Measurements from ENCODE around the gene CEMP1. TPM values are rescaled to one million over a fixed set of nuclear protein-coding genes. Genes with fewer than 3 reads are reported as not detected.

CEMP1 gene
- total RNA-seq, 1 donor from 2014 or later: not detected

DNA sequence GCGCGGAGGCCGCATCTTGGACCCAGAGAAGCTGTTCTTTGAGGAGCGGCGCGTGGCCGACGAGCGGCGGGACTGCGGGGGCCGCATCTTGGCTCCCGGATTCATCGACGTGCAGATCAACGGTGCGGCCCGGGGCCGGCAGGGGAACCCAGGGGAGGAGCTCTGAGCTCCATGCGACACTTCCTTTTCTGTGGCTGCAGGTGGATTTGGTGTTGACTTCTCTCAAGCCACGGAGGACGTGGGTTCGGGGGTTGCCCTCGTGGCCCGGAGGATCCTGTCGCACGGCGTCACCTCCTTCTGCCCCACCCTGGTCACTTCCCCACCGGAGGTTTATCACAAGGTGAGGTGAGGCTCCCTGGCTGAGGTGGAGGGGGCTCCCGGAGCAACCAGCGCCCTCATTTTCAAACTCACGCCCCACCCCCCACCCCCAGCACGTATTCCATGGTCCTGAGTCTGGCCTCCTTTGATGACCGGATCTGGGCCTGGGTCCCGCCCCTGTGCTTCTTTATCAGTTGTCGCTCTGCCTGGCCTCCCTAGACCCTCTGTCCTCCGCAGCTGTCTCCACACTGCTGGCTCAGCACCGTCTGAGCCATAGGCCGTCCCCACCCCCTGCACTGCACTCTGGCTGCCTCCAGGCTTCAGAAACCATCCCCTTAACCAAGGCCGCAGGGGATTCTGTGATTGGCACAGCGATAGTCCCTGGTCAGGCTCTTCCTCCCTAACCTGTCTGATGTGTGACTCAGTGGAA is 10.2 kb downstream of the CEMP1 start:
- intact Hi-C loops (cut with micrococcal nuclease): loop anchor here (1.0 kb wide), 1 partner anchor 11 kb away; no protein-coding TSS in a partner anchor

DNA sequence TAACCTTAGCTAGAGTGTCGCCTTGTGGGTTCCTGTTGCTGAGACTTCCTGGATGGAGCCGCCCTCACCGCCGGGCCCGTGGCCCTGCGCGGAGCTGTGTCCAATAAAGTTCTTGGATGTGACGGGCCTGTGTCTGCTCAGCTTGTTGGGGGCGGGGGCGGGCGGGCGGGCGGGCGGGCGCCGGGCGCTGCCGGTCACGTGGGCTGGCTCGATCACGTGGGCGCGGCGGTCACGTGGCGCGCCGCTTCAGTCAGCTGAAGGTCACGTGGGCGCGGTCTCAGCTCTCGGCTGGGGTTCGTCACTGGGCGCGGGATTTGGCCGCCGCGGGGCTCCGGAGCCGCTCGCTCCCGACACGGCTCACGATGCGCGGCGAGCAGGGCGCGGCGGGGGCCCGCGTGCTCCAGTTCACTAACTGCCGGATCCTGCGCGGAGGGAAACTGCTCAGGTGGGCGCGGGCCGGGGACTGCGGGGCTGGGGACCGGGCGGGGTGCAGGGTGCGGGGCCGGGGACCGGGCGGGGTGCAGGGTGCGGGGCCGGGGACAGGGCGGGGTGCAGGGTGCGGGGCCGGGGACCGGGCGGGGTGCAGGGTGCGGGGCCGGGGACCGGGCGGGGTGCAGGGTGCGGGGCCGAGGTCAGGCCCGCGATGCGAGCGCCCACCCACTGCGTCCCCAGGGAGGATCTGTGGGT is 11.0 kb downstream of the CEMP1 start, which contains the start of gene AMDHD2:
TSS of gene AMDHD2 (plus strand) at position 275 of the 687 bp plus-strand sequence. CDS start at position 363, 88 bp downstream.
- intact Hi-C loops (cut with micrococcal nuclease): loop anchor here (1.0 kb wide), 1 partner anchor 12 kb away; no protein-coding TSS in a partner anchor

DNA sequence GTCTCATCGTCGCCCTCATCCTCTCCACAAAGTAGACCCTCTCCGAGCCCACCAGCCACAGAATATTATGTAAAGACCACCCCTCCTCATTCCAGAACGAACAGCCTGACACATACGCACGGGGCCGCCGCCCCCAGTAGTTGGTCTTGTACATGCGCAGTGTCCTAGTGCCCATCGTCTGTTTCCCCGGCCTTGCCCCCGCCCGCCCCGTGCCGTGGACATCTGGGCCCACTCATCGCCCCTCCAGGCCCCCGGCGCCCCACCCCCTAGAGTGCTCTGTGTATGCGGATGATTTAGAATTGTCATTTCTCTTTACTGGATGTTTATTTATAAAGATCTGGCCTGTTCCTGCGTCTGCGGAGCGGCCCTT is 11.5 kb downstream of the CEMP1 start:
- intact Hi-C loops (cut with micrococcal nuclease): loop anchor here (1.0 kb wide), 1 partner anchor 13 kb away; no protein-coding TSS in a partner anchor

DNA sequence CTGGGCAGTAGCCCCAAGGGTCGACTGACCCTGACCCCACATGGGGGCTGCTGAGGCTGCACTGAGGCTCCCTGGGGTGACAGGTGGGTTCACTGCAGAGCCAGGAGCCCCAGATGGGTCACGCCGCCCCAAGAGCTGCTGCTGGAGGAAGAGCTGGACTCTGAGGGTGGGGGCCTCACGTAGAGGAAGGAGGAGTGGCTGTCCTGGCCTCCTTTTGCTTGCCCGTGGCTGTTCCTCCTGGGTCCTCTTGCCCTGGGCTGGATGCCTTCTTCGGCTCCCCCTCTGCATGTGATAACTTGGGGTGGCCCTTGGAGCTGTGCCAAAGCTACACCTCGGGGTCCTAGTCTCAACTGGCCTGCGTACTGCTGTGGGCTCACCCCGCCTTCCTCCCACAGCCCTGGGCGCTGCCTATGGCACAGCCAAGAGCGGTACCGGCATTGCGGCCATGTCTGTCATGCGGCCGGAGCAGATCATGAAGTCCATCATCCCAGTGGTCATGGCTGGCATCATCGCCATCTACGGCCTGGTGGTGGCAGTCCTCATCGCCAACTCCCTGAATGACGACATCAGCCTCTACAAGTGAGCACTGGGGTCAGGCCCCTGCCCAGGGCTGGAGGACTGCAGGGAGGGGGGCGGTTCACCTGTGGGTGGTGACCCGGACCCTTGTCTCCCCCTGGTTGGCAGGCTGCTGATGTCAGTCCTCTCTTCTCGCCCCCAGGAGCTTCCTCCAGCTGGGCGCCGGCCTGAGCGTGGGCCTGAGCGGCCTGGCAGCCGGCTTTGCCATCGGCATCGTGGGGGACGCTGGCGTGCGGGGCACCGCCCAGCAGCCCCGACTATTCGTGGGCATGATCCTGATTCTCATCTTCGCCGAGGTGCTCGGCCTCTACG is 12.1 kb downstream of the CEMP1 start:
- intact Hi-C loops (cut with micrococcal nuclease): no loop called here

DNA sequence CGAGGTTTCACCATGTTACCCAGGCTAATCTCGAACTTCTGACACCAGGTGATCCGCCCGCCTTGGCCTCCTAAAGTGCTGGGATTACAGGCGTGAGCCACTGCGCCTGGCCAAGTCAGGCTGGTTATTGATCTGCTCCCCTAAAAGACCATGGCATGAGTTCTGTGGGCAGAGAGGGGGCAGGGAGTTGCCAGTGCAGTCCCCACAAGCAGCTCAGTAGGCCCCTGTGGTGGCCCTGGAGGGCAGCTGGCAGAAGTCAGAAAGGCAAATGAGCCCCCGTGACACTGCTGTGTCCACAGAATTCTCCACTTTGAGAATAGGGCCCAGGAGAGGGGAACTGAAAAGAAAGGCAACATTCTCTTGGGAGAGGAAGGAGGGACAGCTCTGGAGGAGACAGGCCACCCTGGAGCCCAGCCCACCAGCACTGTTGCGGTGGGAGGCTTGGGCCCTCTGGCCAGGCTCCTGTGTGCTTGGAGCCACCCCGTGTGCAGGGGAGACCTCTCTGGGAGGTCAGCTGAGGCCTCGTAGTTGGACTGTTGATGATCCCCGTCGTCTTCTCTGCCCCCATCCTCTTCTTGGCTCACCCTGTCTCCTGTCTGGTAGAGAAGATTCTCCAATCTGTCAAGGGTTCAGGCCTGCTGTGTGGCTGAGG is 13.1 kb downstream of the CEMP1 start:
- intact Hi-C loops (cut with micrococcal nuclease): no loop called here

DNA sequence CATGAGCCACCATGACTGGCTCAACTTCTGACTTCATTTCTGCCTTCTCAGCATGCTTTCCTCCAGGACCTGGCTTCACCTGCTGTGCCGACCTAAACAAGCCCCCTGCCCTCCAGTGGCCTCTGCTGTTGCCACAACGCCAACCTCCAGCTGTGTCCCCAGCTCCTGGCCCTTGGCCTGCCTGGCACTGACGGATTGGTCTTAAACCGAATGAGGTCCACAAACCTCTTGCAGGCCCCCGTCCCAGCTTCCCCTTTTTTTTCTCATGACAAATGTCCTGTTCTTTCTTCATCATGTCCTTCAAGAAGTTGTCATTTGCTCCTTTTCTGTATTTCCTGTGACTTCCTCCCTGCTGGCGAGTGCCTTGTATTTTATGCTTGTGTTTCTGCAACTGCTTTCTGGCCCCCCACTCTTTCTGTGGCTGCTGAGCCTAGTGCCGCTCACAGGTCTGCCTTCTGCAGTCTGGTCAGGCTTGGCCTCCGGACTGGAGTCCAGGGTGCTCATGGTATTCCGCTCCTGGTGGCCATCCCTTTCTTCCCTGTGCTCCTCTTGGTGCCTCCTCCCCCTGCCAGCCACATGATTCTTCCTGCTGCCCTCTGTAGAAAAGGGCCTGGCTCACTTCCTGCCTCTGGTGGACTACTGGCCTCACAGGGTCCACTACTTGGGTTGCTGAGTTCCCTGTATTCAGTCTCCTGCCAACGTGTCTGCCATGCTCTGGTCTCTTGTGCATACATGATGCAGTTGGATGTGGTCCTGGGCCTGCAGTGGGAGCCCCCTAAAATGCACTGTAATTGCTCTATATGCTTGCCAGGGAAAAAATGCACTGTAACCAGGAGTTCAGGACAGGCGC is 14.6 kb downstream of the CEMP1 start:
- intact Hi-C loops (cut with micrococcal nuclease): no loop called here

DNA sequence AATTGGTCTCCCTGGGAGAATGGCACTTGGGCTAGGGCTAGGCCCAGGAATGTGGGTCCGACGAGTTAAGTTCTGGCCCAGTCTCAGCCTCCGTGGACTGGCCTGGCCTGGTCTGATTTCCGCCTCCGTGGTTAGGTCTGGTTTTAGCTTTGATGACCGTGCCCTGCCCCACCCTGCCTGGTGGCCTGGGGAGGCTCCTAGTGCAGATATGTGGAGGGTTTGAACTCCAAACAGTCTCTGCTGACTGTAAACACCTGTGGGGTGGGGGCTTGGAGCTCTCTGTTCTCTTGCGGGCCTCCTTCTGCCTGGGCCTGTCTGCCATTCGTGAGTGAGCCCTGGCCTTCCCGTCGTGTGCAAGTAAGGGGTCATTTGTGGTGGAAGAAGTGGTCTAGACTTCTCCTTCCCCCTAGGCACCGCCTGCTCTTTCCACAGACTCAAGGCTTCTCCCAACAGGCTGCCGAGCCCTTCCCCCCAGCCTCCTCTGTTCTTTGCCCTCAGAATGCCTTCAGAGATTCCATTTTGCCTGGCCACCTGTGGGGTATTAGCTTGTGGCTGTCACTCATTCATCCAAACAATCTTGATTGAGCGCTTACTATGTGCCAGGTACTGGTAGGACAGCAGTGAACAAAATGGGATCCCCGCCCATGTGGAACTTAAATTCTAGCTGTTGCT is 15.9 kb downstream of the CEMP1 start:
- intact Hi-C loops (cut with micrococcal nuclease): no loop called here

DNA sequence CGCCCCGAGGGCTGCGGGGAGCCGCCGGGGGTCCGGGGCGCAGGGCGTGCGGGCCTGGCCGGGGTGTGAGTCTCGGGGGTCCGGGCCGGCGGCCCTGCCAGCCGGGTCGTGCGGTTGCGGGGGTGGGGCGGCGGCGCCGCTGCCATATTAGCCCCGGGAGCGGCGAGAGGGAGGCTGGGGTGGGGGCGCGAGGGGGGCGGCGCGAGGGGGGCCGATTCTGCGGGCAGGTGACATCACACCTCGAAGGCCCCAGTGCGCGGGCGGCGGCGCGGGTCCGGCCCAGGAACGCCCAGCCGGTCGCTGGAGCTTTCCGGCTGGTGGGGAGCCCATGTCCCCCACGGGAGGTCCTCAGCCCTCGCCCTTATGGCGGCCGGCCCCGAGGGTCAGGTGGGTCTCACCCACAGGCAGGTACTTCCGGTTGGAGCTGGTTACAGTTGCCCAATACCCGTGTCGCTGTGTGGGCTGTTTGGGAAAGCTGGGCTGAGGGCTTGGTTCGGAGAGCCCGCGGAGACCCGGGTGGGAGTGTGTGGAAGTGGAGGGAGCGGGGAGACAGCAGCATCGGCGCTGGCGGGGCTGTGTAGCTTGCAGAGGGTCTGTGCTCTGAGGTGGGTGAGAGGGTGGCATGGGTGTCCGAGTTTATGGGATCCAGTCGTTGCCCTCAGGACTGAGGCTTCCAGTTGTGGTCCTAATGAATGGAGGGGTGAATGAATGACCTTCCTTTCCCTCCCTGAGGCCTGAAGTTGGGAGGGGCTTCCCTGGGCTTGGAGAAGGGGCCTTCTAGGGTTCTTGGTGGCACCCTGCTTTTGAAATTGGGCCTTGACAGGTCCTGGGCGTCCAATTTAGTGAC is 16.7 kb downstream of the CEMP1 start:
- intact Hi-C loops (cut with micrococcal nuclease): no loop called here

DNA sequence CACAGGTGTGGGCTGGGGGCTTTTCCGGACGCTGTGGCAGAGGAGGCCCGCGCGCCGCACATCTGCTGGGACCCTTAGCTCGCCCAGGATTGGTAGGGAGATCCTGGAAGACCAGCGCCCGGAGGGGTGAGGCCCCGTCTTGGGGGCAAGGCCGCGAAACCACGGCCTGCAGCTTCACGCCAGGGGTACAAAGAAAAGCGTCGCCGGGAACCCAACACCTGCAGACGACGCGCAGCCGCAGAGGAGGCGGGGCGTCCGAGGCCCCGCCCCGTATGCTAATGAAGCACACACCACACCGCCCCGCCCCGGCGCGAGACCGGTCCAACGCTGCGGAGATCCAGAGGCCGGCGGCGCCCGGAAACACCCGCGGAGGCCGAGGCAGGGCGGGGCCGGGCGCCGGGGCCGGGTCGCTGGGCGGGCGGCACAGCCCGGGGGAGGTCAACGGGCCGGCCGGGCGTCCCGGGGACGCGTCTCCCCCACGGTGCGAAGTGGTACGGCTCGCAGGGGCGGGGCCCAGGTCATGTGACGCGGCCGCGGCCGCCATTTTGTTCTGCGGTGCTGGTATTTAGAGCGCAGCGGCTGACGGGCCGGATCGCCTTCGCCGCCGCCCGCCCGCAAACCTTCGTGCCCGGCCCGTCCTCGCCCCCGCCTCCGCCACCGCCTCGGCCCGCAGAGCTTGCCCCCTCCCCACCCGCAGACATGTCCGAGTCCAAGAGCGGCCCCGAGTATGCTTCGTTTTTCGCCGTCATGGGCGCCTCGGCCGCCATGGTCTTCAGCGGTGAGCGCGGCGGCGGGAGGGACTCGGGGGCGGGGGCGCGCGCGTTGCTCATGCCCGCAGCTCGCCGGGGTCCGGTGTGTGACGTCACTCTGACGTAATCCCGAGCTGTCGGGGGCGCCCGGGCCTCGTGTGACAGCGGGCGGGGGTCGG is 17.5 kb downstream of the CEMP1 start, which contains the start of gene ATP6V0C:
TSS of gene ATP6V0C (plus strand) at position 548 of the 928 bp plus-strand sequence. CDS start at position 700, 152 bp downstream.
- intact Hi-C loops (cut with micrococcal nuclease): loop anchor here (1.0 kb wide), 1 partner anchor 19 kb away; no protein-coding TSS in a partner anchor

DNA sequence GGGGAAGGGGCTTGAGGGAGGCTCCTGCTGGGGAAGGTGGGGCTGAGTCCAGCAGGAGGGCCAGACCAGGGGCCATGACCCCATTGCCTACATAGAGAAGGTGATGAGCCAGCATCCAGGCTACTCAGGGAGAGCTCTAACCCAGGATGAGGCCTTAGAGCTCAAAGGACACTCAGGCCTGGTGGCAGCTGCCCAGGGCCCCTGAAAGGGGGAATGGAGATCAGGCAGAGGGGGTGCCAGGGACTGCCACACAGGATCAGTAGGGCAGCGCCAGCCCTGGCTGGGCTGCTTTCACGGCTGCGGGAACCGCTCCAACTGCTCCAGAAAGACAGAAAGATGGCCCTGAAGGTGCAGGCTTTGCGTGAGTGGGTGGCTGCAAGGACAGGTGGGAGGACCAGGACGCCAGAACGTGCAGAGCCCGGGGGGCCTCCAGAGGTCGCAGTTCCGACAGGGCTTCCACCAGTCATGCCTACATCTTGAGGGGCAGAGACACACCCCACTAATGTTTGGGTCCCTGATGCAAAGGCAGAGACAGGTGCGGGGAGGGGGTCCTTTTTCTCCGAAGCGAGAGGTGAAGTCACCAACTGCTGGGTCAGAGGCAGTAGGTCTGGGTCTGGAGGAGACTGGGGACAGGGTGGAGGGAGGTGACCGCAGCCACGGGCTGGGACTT is 18.3 kb downstream of the CEMP1 start:
- intact Hi-C loops (cut with micrococcal nuclease): loop anchor here (1.0 kb wide), 1 partner anchor 19 kb away; no protein-coding TSS in a partner anchor

DNA sequence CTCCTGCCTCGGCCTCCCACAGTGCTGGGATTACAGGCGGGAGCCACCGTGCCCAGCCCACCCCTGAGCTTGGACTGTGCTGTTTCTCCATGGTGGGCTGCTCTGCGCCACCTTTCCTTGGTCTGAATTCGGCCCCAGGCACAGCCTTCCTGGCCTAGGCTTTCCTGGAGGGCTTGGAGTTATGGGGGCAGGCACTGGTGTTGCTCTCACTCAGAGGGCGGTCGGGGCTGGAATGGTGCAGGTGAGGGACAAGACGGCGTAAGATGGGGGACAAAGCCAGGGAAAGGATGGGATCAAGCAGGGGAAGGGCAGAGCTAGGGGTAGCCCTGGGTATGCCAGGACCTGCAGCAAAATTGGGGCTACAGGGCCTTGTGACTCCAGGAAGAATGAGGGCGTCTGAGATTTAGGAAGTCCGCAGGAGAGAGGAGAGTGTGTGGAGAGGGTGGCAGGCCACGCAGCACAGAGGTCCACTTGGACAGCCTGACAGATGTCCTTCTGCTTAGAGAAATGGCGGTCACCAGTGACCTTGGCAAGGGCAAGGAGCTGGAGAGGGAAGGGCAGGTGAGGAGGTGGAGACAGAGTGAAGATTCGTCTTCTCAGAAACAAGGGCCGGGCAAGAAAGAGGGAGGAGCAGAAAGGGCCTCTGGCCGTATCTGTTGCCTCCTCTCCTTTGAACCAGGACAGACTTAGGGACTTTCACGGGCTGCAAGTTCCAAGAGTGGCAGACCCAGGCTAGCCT is 19.0 kb downstream of the CEMP1 start:
- intact Hi-C loops (cut with micrococcal nuclease): no loop called here

DNA sequence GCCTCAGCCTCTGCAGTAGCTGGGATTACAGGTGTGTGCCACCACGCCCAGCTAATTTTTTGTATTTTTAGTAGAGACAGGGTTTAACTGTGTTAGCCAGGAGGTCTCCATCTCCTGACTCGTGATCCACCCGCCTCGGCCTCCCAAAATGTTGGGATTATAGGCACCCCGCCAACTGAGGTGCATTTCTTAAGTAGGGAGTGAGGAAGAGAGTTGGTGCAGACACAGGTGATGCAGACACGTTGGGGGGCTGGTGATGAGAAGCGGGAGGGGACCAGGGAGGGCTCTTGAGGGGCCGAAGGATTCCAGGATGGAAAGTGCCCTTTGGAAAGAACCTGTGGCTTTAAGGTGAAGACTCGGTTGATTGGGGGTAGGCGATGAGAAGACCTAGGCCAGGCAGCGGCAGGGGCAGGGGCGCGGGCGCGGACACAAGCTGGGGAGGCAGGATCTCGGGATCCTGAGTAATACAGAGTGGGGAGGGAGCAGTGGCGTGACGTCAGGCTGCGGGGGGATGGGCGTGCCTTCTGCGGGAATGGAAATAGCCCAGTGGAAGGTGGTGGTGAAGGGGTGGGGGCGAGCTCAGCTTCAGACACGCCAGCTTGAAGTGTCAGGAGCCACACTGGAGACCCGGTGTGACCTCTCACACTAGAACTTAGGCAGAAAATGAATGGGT is 19.9 kb downstream of the CEMP1 start:
- intact Hi-C loops (cut with micrococcal nuclease): no loop called here

DNA sequence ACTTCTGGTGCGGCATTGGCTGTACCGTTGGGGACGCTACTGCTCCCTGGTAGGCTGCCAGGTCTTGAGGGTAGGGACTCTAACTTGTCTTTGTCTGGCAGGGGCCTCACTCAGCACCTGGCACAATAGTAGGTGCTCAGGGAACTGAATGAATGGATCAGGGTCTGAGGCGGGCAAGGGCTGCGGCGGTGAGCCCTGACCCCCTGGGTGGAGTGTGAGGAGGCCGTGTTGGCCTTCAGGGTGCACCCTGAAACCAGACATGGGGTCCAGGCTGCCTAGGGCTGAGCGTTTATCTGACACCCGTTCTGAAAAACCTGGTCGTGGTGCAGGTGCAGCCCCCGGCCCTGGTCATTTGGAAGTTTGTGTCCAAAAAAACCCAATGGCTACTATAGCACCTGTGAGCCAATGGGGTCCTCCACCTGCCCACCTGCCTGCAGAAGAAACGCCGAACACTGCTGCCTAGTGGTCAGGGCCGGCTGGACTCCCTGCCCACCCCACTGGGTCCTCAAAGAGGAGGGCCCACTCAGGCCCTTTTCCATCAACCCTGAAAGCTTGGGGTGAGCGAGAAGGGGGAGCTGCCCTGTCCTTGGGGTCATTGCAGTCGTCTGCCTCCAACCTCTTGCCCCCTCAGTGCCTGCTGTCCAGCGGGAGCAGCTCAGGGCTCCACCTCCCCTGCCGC is 22.3 kb downstream of the CEMP1 start:
- intact Hi-C loops (cut with micrococcal nuclease): no loop called here

DNA sequence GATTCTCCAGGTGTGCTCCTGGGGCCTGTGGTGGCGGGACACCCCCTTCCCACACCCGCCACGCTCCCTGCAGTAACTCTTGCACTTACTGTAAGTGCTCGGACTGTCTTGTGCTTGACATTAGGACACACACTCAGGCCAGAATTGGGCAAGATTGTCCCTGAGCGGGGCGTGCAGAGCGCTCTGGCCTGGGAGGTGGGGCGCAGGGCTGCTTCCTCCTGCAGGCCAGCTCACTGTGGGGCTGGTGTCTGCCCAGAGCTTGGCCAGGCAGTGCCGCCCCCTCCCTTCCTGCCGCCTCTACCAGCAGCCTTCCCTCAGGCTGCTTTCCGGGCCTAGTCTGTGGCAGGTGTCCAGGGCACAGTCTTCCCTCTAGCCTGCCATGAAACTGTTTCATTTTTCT is 23.5 kb downstream of the CEMP1 start:
- intact Hi-C loops (cut with micrococcal nuclease): no loop called here

Data from T-helper 2 cell treated with Interferon-gamma antibody and Interleukin-4, amounts not matched to agents 100 ng/mL and 5 ng/mL, for 36 hours (primary cell).